HFF-Myc (cell line): ENCODE data around the gene TH.

ENCODE experiments used
- DNase-seq: peaks from one replicate; pipeline ENCODE4 v3.0.0-alpha.2; 2011; ENCODE audit warnings: low read depth; ENCODE audit errors: extremely low read depth
- H3K4me3 ChIP-seq: replicated peaks from 2 replicates; pipeline ENCODE4 v1.5.1; 2011; ENCODE audit warnings: low read depth, mild to moderate bottlenecking, control low read depth, low read length
- TF ChIP-seq, protein P1 (sequence below): IDR thresholded peaks from 2 replicates; pipeline ENCODE4 v1.5.1; 2012; ENCODE audit warnings: mild to moderate bottlenecking, low read depth, low read length, control low read depth; ENCODE audit errors: missing control alignments

TH gene

GRCh38 chr11:2156416-2157182 lies 15.0 kb downstream of the TH start:
- H3K4me3 ChIP-seq: no peak overlapping the region
- DNase-seq: no peak
- TF ChIP-seq, protein P1, sequence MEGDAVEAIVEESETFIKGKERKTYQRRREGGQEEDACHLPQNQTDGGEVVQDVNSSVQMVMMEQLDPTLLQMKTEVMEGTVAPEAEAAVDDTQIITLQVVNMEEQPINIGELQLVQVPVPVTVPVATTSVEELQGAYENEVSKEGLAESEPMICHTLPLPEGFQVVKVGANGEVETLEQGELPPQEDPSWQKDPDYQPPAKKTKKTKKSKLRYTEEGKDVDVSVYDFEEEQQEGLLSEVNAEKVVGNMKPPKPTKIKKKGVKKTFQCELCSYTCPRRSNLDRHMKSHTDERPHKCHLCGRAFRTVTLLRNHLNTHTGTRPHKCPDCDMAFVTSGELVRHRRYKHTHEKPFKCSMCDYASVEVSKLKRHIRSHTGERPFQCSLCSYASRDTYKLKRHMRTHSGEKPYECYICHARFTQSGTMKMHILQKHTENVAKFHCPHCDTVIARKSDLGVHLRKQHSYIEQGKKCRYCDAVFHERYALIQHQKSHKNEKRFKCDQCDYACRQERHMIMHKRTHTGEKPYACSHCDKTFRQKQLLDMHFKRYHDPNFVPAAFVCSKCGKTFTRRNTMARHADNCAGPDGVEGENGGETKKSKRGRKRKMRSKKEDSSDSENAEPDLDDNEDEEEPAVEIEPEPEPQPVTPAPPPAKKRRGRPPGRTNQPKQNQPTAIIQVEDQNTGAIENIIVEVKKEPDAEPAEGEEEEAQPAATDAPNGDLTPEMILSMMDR: peak; percentile 67

- TF ChIP-seq, protein P1: no peak
- no peak overlapping the region for H3K4me3 ChIP-seq
- DNase-seq: no peak
Observed at GRCh38 chr11:2155511-2155910, 16.1 kb downstream of the TH start.

DNA sequence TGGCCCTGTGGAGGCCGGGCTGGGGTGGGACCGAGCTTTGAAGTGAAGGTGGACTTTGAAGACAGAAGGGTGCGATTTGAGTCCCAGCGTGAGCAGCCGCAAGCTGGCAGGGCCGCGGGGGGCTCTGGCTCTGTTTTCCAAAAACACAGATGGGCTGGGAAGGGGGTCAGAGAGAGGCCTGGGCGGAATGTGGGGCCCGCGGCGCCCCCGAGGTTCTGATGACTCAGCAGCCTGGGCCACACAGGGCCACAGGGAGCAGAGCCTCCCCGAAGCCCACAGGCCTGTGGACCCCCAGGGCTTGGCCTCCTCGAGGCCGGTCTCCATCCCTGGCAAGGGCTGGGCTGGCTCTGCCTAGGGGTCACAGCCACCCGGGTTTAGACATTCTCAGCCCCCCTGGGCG lies 16.7 kb downstream of the TH start:
- TF ChIP-seq, protein P1: no peak
- no peak for DNase-seq
- no peak overlapping the region for H3K4me3 ChIP-seq

DNA sequence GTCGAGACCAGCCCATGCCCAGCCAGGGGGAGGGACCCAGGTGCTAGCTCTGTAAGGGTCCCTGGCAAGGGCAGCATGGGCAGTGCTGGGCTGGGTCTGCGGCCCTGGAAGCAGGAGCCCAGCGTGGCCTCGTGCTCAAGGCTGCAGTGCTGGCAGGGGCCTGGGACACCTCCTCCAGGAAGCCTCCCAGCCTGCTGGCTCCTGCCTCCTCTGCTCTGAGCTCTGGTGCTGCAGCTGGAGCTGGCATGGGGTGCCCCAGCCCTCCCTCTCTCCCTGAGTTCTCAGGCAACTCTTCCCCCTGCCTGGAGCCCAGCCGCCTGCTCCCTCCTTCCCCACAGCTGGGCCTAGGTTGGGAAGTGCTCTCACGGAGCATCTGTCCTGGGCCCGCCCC lies 17.4 kb downstream of the TH start:
- DNase-seq: no peak

GRCh38 chr11:2153581-2154194 lies 17.9 kb downstream of the TH start:
- TF ChIP-seq, protein P1: no peak
- no peak for DNase-seq
- H3K4me3 ChIP-seq: no peak overlapping the region

More for the DNA sequence above, 17.4 kb downstream of the TH start:
- TF ChIP-seq, protein P1: no peak
- no peak overlapping the region for H3K4me3 ChIP-seq

- DNase-seq: no peak
- no peak overlapping the region for H3K4me3 ChIP-seq
- TF ChIP-seq, protein P1: peak; percentile 84
Observed at GRCh38 chr11:2151500-2152257, 19.9 kb downstream of the TH start.
